Spleen (tissue), 11 donors: ENCODE data around the gene MAP3K10. TPM values are rescaled to one million over a fixed set of nuclear protein-coding genes. Genes with fewer than 3 reads are reported as not detected.

ENCODE experiments used
- DNase-seq: peaks from one replicate; pipeline ENCODE4 v3.0.0-alpha.2; 2020
- H3K27ac ChIP-seq, 8 donors: fragments of 200-600 bp; sonication (generic) in 7 of 8; 1 replicate in 4 of 8; 2 replicates in 4 of 8; pipeline versions ENCODE4 v1.5.0 to v1.8.0; 2016 to 2021; ENCODE audit warnings: inconsistent platforms in 4 of 8, mild to moderate bottlenecking in 4 of 8, moderate library complexity in 1 of 8
- H3K27me3 ChIP-seq, 7 donors: fragments of 200-600 bp; sonication (generic) in 6 of 7; replicated peaks in 1 of 7; 1 replicate in 4 of 7; 2 replicates in 3 of 7; pipeline versions ENCODE4 v1.5.0 to v1.8.0; 2016 to 2021; ENCODE audit warnings: inconsistent platforms in 3 of 7, mild to moderate bottlenecking in 1 of 7
- H3K36me3 ChIP-seq, 6 donors: fragments of 200-600 bp; sonication (generic) in 5 of 6; 1 replicate in 4 of 6; 2 replicates in 2 of 6; pipeline versions ENCODE4 v1.5.0 to v1.8.0; 2016 to 2021; ENCODE audit warnings: inconsistent platforms in 2 of 6
- H3K4me1 ChIP-seq, 6 donors: fragments of 200-600 bp; sonication (generic) in 5 of 6; 1 replicate in 3 of 6; 2 replicates in 3 of 6; pipeline versions ENCODE4 v1.5.0 to v1.8.0; 2016 to 2021; ENCODE audit warnings: inconsistent platforms in 3 of 6
- H3K4me3 ChIP-seq, 8 donors: fragments of 200-600 bp; sonication (generic) in 7 of 8; 1 replicate in 4 of 8; 2 replicates in 4 of 8; pipeline versions ENCODE4 v1.5.0 to v1.8.0; 2016 to 2021; ENCODE audit warnings: inconsistent platforms in 4 of 8, mild to moderate bottlenecking in 4 of 8, moderate library complexity in 2 of 8
- H3K9me3 ChIP-seq, 8 donors: fragments of 200-600 bp; sonication (generic) in 7 of 8; 1 replicate in 4 of 8; 2 replicates in 4 of 8; pipeline versions ENCODE4 v1.5.0 to v1.8.0; 2016 to 2021; ENCODE audit warnings: inconsistent platforms in 4 of 8
- CTCF ChIP-seq, 11 experiments: fragments of 200-600 bp in 7 of 11; fragments of 450-650 bp in 4 of 11; sonication (generic) in 4 of 11; IDR thresholded peaks in 8 of 11; conservative IDR thresholded peaks in 3 of 11; 1 replicate in 7 of 11; 2 replicates in 4 of 11; pipeline versions ENCODE4 v1.4.0 to v1.8.0; 2016 to 2021; ENCODE audit warnings: antibody characterized with exemption in 11 of 11, inconsistent platforms in 4 of 11, mild to moderate bottlenecking in 1 of 11
- POLR2A ChIP-seq, 3 donors: fragments of 450-650 bp; IDR thresholded peaks; one replicate each; pipeline ENCODE4 v1.5.1; 2017; ENCODE audit warnings: antibody characterized with exemption in 3 of 3, mild to moderate bottlenecking in 1 of 3
- POLR2AphosphoS5 ChIP-seq, 3 donors: sonication (generic); formaldehyde crosslinking; IDR thresholded peaks; one replicate each; pipeline ENCODE4 v1.5.1; 2017; ENCODE audit warnings: antibody characterized with exemption in 3 of 3
- whole genome bisulfite sequencing, 5 donors: extraction: QIAGEN DNeasy Blood & Tissue Kit in 3 of 5; methylation state at CpG; one replicate each; pipeline versions ENCODE4 v1.1.5 to v1.1.7; 2013 to 2018; 5-methylcytosine and 5-hydroxymethylcytosine counted together
- intact Hi-C: fragments of 100-400 bp; cut with DNase I; formaldehyde crosslinking; loops from one replicate; pipeline ENCODE4 v1.15.0; 2023; ENCODE audit warnings: low total_unique reads
- polyA plus RNA-seq, 3 donors: library from polyadenylated mRNA; stranded (reverse); fragments of 200-250 nt; gene quantifications; one replicate each; pipeline ENCODE4 v1.2.1, GENCODE V29; 2013
- total RNA-seq, 7 donors: library from RNA; depleted of rRNA in 3 of 7; stranded (reverse); fragments of >200 nt in 3 of 7; fragmentation: NEBNext Ultra II Directional in 4 of 7; extraction: Animal tissue kit (Norgen Biotek cat#: 25700) in 4 of 7; gene quantifications; one replicate each; pipeline versions ENCODE4 v1.1.0 to v1.2.1, GENCODE V29; 2016 to 2021
- donor health status: healthy with polysubstance abuse.
- donor health status: DM: no; HTN: no; CAD: no; lungs with moderate emphysema.
- donor health status: DM: no; HTN: no; CAD: no.
- donor health status: Bipolar disorder and iron deficiency.
- donor health status: healthy.
- donor health status: DM: no; HTN: no; CAD: no.
- donor health status: DM: yes; HTN: yes; CAD: no.

Gene MAP3K10
- total and polyA plus RNA-seq, 10 donors = 4.3 to 25.6 (median 17.4) TPM

- Histone ChIP-seq H3K4me1 (peaks cover 0 to 26% (median 14%) of the 10 kb centered on the region in 6 donors), H3K4me3 (no peak overlapping the region), H3K36me3 (peaks cover 0 to 94% (median 83%) of the 10 kb centered on the region in 6 donors), H3K27me3 (no peaks in the 10 kb centered on the region), H3K9me3 (no peaks in the 10 kb centered on the region), H3K27ac (no peak overlapping the region)
- intact Hi-C loops = no loop called here
- WGBS, 5 donors = 90 to 96% (median 92%) methylated on average over 6 of the region's 6 CpGs
- TF ChIP-seq POLR2AphosphoS5 (IDR thresholded peaks at IDR 0.05) = no peak
- TF ChIP-seq POLR2A (IDR thresholded peaks at IDR 0.05) = no peak
- TF ChIP-seq CTCF (IDR thresholded peaks at IDR 0.05 in 8 of 11, conservative IDR thresholded peaks at IDR 0.05 in 3 of 11) = no peak
- no peak for DNase-seq
Observed at GRCh38 chr19:40236366-40236765, 45.1 kb downstream of the MAP3K10 start.

- TF ChIP-seq CTCF (IDR thresholded peaks at IDR 0.05 in 8 of 11, conservative IDR thresholded peaks at IDR 0.05 in 3 of 11) (no peak), POLR2AphosphoS5 (IDR thresholded peaks at IDR 0.05) (no peak), POLR2A (IDR thresholded peaks at IDR 0.05) (no peak)
- Histone ChIP-seq H3K27me3 (no peaks in the 10 kb centered on the region), H3K4me1 (peaks cover 0 to 26% (median 13%) of the 10 kb centered on the region in 6 donors), H3K9me3 (no peaks in the 10 kb centered on the region), H3K4me3 (no peak overlapping the region), H3K27ac (no peak overlapping the region), H3K36me3 (peaks cover 0 to 100% (median 95%) of the 10 kb centered on the region in 6 donors)
- 89 to 98% (median 93%) methylated on average over 8 to 14 of the region's 14 CpGs for WGBS, 5 donors
- intact Hi-C loops = no loop called here
- DNase-seq = no peak
Observed at GRCh38 chr19:40237791-40238190, 46.6 kb downstream of the MAP3K10 start.

- 92 to 95% (median 93%) methylated on average over 7 to 9 of the region's 9 CpGs for WGBS, 5 donors
- intact Hi-C loops = no loop called here
- Histone ChIP-seq H3K36me3 (peaks cover 0 to 98% (median 86%) of the 10 kb centered on the region in 6 donors), H3K27me3 (no peaks in the 10 kb centered on the region), H3K27ac (no peak overlapping the region), H3K4me1 (peaks cover 0 to 35% (median 20%) of the 10 kb centered on the region in 6 donors), H3K9me3 (no peaks in the 10 kb centered on the region), H3K4me3 (no peak overlapping the region)
- DNase-seq = no peak
- TF ChIP-seq CTCF (IDR thresholded peaks at IDR 0.05 in 8 of 11, conservative IDR thresholded peaks at IDR 0.05 in 3 of 11) (no peak), POLR2A (IDR thresholded peaks at IDR 0.05) (no peak), POLR2AphosphoS5 (IDR thresholded peaks at IDR 0.05) (no peak)
Observed at GRCh38 chr19:40238775-40239174, 47.5 kb downstream of the MAP3K10 start.

GRCh38 chr19:40239415-40240226, 48.4 kb downstream of the MAP3K10 start:
- no peak overlapping the region for H3K4me3 ChIP-seq
- TF ChIP-seq CTCF (IDR thresholded peaks at IDR 0.05 in 8 of 11, conservative IDR thresholded peaks at IDR 0.05 in 3 of 11) = no peak
- TF ChIP-seq POLR2AphosphoS5 (IDR thresholded peaks at IDR 0.05) = no peak
- TF ChIP-seq POLR2A (IDR thresholded peaks at IDR 0.05) = no peak
- no peaks in the 10 kb centered on the region for H3K9me3 ChIP-seq
- DNase-seq = no peak
- H3K27ac ChIP-seq = no peak overlapping the region
- H3K36me3 ChIP-seq = peaks cover 0 to 91% (median 78%) of the 10 kb centered on the region in 6 donors
- H3K4me1 ChIP-seq = peaks cover 0 to 44% (median 21%) of the 10 kb centered on the region in 6 donors
- no peaks in the 10 kb centered on the region for H3K27me3 ChIP-seq
- intact Hi-C loops = no loop called here
- 95 to 98% (median 95%) methylated on average over 11 to 12 of the region's 12 CpGs for WGBS, 5 donors
